OCI-LY1 (cell line): Measurements from ENCODE around the gene PPP2CA.
"Not testable (repeated sequence)": the region's sequence is repeated elsewhere in the genome, so short reads cannot be mapped to it uniquely, and the experiment has no call there.

Experiments
- CTCF ChIP-seq: fragments of 200-600 bp; sonication (generic), shearing (Covaris generic); IDR thresholded peaks from 2 replicates; pipeline ENCODE4 v1.5.1; 2017; ENCODE audit warnings: mild to moderate bottlenecking, antibody characterized with exemption, low read length, moderate library complexity, mixed read lengths
- EZH2 ChIP-seq: fragments of 200-600 bp; sonication (generic), shearing (Covaris generic); IDR thresholded peaks from 2 replicates; pipeline ENCODE4 v1.8.0; 2017; ENCODE audit warnings: borderline replicate concordance, mixed run types, mild to moderate bottlenecking, antibody characterized with exemption, low read length, moderate library complexity, mixed read lengths

- TF ChIP-seq CTCF, EZH2: not testable (repeated sequence)
These were observed 14.4 kb downstream of the PPP2CA start for GRCh38 chr5:134211263-134212031.
